Activated CD8-positive, alpha-beta memory T cell treated with anti-CD3 and anti-CD28 coated beads for 24 hours (primary cell): Measurements from ENCODE around the gene FAU.
"Not testable (repeated sequence)": the region's sequence is repeated elsewhere in the genome, so short reads cannot be mapped to it uniquely, and the experiment has no call there.

ENCODE experiments used
- DNase-seq: peaks from one replicate; pipeline ENCODE4 v3.0.0-alpha.2; 2020

The FAU gene

DNA sequence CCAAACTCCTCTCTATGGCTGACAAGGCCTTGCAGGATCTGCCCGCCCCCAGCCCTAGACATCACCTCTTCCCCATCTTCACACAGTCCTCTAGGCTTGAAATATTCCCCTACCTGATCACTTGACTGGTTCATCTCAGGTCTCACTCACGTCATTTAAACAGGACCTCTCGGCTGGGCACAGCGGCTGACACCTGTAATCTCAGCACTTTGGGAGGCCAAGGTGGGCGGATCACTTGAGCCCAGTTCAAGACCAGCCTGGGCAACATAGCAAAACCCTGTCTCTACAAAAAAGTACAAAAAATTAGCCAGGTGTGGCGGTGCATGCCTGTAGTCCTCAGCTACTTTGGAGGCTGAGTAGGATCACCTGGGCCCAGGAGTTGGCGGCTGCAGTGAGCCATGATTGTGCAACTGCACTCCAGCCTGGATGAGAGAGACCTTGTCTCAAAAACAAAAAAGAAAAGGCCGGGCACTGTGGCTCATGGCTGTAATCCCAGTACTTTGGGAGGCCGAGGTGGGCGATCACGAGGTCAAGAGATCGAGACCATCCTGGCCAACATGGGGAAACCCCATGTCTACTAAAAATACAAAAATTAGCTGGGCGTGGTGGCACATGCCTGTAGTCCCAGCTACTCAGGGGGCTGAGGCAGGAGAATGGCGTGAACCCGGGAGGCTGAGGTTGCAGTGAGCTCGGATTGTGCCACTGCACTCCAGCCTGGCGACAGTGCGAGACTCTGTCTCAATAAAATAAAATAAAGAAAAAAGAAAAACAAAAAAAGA is 2.9 kb downstream of the FAU start:
- DNase-seq = not testable (repeated sequence)

DNA sequence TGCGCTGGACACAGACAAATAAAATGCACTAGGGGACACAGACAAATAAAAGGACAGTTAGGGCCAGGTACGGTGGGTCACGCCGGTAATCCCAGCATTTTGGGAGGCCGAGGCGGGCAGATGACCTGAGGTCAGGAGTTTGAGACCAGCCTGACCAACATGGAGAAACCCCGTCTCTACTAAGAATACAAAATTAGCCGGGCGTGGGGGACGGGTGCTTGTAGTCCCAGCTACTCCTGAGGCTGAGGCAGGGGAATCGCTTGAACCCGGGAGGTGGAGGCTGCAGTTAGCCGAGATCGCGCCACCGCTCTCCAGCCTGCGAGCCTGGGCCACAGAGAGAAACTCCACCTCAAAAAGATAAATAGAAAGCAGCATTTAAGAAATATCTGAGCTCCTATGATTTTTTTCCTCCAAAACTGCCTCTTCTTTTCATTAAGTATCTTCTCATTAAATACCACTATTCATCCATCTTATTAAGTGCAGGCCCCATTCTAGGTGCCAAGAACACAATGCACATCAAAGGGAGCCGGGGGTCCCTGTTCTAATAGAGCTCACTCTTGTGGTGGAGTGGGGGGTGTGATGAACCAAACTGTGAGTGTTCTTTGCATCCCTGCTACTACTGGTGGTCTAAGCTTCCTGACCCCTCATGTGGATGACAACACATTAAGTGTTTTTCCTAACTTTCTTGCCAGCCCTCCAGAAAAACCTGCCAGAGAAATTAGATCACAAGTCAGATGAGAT is 3.7 kb downstream of the FAU start:
- no peak for DNase-seq

DNA sequence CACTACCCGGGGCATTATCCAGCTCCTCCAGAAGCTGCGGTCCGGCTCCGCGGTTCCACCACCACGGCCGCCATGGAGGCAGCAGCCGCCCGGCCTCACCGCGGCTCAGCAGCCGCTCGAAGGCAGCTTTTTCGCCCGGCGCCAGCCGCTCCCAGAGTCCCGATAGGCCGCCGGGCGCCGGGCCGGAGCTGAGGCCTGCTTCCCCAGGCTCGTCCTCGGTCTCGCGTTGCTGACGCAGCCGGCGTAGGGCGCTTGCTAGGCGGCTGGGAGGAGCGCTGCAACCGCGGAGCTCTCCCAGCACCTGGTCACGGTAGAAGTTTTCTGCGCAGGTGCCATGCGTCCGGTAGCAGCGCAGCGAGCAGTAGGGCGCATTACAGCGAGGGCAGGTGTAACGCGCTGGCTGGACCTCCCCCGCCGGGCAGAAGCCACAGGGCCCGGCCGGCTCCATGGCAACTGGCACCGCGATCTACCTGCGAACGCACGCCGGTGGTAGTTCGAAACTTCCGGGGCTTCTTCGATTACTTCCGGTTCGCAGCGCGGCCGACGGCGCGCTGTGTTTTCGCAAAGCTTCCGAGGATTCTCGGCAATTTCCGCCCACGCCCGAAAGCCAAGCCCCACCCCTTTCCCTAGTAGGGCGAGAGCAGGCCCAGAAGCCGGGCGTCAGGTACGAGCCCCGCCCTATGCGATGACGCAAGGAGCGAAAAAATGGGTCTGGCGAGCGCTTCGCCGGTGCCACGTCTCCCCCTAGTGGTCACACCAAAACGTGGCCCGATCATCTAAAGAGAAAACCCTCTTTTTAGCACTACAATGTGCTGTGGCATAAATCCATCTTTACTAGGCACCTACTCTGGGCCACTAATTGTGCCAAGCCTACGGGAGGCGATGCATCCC is 4.5 kb downstream of the FAU start, which contains the start of gene ZNHIT2:
Gene ZNHIT2 (minus strand): TSS at position 496 of the 891 bp plus-strand sequence. CDS start 48 bp downstream, at position 448.
- DNase-seq = peak; percentile 100

DNA sequence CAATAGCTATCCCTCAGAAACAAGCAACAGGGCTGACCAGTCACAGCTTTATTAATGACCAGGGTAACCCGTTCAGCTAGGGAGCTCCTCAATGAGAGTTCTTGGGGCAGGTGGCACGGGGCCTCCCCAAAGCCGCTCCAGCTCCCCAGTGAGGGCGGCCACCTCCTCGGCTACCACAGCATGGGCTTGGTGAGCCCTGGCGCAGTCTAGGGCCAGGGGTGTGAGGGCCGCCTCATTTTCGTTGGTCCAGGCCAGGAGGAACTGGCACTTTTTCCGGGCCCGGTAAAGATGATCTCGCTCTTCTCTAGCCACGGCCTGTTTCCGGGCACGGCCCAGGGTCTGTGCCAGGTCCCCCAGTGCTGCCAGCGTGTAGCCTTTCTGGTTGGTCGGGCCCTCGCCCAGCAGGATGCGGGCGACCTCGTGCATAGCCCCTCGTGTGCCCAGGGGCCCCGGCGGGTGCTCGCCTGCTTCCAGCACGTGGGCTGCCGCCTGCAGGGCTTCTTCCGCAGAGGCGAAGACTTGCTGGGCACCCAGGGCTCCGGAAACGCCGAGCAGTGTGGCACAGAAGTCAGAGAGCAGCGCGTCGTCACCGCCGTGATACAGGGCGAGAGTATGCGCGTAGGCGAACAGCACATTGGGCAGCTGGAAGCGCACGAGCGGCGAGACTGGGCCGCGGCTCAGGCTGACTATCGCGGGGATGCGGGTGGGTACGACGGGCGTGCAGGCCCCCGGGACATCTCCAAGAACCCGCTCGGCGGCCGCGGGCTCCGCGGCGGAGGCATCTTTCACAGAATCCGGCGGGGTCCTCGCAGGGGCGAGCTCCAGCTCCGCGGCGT is 5.3 kb downstream of the FAU start:
- peak; percentile 84 for DNase-seq

DNA sequence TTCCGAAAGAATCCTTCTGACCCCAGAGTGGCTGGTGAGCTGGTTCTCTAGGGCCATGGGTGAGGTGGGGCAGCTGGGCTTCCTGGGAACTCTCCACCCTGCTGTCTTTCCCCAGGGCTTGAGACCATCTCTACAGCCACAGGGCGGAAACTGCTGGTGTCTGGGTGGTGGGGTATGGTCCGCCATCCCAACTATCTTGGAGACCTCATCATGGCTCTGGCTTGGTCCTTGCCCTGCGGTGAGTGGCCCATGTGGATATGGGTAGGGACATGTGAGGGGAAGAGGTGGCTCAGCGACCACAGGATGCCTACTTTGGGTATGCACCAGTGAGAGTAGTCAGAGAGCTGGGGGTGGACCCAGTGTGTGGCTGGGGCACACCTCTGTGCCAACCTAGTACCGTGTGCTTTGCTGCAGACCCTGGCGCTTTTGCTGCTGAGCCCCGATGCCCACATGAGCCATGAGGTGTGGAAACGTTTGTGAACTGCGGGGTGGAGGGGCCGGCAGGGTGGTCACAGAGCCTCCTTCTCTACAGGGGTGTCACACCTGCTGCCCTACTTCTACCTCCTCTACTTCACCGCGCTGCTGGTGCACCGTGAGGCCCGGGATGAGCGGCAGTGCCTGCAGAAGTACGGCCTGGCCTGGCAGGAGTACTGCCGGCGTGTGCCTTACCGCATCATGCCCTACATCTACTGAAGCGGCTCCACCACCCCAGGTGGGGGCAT is 6.4 kb downstream of the FAU start:
- DNase-seq = no peak

DNA sequence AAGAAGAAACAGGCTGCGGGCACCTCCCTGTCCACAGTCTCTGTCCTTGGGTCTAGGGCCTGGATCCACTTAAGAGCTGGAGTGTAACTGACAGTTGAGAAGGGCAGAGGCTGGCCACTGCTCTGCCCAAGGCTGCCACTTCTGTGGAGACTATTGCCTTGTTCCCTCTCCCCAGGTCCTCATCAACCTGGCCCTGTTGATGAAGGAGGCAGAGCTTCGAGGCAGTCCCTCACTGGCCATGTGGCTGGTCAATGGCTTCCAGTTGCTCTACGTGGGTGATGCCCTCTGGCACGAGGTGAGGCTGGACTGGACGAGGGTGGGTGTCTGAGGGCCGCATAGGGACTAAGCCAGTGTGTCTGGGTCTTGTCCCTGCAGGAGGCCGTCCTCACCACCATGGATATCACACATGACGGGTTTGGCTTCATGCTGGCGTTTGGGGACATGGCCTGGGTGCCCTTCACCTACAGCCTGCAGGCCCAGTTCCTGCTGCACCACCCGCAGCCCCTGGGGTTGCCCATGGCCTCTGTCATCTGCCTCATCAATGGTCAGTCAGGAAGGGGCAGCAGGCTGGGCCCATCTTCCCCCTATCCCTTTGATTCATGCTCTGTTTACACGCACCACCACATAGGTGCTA is 7.3 kb downstream of the FAU start:
- DNase-seq = no peak

DNA sequence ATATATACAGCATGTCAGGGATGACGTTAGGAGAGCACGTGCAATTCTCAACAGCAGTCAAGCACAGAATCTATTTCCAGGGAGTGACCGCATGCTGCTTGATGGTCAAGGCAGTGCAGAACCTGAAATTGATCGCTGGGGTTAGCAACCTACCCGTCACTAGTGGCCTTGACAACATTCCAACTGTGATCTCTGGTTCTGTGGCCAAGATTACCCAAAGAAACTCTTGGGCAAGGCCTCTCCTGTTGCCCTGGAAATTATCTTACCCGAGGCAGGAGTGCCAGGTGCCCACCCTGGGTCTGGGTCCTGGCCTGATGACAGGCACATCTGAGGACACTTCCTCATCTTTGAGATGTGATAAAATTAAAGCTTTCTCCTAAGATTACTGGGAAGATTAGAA is 8.1 kb downstream of the FAU start:
- no peak for DNase-seq

DNA sequence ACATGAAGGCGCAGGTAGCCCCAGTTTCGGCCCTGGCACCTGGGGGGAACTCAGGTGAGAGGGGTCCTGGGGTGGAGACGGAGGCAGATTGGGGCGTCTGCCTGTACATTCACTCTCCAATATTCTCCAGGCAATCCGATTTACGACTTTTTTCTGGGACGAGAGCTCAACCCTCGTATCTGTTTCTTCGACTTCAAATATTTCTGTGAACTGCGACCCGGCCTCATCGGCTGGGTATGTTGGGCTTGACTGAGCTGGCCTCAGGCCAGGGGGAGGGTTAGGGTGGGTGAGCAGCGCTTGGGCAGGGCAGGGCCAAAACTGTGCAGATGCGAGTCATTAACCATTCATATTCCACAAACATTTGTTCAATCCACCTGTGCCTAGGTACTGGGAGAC is 8.6 kb downstream of the FAU start:
- no peak for DNase-seq

DNA sequence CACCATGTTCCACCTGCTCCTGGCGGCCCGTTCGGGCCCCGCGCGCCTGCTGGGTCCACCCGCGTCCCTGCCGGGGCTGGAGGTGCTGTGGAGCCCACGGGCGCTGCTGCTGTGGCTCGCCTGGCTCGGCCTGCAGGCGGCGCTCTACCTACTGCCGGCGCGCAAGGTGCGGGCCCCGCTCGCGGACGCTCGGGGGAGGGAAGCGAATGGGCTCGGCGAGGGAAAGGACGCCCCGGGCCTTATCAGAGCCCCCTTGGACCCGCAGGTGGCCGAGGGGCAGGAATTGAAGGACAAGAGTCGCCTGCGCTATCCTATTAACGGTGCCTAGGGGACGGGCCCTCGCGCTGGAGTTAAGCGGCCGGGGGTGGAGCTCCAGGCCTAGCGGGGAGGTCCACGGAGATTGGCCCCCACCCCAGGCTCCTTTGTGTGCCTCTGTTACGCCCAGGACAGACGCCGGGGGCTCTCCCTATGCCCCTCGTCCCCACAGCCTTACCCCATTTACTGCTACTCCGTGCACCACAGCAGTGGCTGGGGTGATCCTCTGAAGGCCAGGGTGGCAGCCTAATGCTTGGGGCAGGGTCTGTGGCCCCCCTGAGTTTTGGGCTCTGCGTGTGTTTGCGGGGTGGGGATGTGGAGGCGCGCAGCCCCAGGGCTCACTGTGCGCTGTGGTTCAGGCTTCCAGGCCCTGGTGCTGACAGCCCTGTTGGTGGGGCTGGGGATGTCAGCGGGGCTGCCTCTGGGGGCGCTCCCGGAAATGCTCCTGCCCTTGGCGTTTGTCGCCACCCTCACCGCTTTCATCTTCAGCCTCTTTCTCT is 9.2 kb downstream of the FAU start:
- peak; percentile 89 for DNase-seq

DNA sequence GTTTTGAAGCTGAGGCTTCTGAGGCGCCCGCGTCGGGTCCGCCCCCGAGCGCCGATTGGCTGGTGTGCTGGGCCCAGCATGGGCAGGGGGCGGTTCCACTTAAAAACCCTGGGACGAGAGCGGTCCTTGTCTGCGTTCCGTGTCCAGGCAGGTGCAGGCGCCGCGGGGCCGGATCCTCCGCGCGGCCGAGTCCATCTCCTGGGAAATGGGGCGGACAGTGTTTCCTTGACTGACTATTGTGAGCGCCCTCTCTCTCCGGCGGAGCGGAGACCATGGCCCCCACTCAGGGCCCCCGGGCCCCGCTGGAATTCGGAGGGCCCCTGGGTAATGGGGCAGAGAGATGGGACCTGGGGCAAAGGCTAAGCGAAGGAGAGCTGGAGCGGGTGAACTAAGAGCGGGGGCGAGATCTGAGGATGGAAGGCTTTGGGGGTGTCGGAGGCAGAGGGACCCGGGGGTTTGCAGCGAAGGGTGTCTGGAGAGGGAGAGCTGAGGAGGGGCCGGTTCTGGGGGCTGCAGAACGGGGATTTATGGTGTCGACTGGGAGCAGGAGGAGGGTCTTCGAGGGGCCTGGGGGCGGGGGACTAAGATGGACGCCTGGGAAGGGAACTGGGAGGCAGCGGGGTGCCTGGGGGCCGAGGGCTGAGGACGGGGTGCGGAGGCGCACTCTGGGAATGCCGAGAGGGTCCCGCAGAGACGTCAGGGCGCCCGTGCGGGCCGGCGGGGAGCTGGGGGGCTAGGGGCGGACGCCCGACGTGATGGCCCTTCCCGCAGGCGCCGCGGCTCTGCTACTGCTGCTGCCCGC is 10.0 kb downstream of the FAU start, which contains the start of gene TM7SF2:
Gene TM7SF2 (plus strand): TSS at position 129 of the 802 bp plus-strand sequence. CDS start 144 bp downstream, at position 273.
- DNase-seq = peak; percentile 95

DNA sequence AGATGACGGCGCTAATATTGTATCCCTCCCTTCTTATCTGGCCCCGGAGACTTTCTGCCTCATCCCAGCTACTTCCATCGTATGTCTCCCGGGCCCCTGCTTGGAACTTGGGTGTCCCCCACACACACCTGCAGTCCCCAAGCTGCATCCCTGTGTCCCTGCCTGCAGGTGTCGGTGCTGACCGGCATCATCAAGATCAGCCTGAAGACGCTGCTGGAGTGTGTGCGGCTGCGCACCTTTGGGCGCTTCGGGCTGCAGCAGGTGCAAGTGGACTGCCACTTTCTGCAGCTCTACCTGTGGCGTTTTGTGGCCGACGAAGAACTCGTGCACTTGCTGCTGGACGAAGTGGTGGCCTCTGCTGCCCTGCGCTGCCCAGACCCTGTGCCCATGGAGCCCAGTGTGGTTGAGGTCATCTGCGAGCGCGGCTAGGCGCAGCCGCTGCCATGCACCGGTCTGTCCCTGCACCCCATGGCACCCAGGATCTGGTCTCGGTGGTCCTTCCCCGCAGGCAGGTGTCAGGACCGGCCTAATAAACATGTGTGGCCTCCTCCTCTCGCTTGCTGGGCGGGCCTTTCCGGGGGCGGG is 10.7 kb downstream of the FAU start:
- no peak for DNase-seq

DNA sequence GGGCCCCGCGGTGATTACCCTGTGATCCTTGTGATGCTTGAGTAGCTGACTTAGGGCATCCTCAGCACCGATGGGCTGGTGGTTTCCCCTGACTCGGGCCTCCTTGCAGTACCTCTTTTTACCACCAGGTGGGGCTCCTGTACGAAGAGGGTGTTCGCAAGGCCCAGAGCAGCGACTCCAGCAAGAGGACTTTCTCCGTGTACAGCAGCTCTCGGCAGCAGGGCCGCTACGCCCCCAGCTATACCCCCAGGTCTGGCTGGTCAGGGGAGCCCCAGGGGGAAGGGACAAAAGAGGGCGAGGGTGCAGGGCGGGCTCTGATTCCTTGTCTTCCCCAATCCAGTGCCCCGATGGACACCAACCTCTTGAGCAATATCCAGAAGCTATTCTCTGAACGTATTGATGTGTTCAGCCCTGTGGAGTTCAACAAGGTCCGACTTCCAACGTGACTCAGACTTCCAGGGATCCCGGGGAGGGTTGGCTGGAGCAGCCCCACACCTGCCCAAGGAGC is 11.5 kb downstream of the FAU start:
- DNase-seq = peak; percentile 100

DNA sequence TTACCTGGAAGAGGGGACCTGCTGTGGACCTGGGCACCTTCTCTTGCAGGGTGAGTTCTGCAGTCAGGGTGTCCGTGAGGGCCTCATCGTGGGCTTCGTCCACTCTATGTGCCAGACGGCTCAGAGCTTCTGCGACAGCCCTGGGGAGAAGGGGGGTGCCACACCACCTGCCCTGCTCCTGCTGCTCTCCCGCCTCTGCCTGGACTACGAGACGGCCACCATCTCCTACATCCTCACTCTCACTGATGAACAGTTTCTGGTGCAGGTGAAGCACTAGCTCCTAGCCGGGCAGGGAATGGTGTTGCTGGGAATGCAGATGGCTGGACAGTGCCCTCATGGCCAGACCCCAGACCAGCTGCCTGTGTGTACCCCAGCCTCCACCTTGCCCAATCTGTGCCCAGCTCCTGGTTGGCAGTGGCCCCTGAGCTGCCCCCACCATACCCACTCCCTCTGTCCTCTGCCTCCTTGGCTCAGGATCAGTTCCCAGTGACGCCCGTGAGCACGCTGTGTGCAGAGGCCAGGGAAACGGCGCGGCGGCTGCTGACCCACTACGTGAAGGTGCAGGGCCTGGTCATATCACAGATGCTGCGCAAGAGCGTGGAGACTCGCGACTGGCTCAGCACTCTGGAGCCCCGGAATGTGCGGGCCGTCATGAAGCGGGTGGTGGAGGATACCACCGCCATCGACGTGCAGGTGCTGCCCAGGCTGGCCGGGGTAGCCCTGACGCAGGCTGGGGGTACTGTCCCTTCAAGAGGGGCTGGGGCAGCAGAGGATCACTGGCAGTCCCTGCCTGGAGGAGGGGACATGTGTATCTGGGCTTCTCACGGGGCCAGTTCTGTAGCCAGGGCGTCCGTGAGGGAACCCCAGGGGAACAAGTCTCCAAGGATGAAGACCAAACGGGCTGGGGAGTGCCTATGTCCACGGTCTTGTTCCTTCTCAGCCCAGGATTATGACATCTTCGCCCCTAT is 12.4 kb downstream of the FAU start:
- no peak for DNase-seq

DNA sequence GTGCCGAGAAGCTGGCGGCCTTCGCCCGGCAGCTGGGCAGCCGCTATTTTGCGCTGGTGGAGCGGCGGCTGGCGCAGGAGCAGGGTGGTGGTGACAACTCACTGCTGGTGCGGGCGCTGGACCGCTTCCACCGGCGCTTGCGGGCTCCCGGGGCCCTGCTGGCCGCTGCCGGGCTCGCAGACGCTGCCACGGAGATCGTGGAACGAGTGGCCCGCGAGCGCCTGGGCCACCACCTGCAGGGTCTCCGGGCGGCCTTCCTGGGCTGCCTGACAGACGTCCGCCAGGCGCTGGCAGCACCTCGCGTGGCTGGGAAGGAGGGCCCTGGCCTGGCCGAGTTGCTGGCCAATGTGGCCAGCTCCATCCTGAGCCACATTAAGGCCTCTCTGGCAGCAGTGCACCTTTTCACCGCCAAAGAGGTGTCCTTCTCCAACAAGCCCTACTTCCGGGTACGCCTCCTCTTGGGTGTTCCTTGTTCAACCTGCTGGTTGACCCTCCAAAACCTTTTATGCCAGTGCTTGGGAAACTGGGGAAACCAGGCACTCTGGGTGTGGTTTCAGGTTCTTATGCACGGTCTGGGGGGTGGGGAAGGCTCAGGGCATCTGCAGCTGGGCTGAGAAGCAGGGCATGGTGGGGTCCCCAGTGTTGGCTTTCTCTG is 13.3 kb downstream of the FAU start:
- DNase-seq = no peak

DNA sequence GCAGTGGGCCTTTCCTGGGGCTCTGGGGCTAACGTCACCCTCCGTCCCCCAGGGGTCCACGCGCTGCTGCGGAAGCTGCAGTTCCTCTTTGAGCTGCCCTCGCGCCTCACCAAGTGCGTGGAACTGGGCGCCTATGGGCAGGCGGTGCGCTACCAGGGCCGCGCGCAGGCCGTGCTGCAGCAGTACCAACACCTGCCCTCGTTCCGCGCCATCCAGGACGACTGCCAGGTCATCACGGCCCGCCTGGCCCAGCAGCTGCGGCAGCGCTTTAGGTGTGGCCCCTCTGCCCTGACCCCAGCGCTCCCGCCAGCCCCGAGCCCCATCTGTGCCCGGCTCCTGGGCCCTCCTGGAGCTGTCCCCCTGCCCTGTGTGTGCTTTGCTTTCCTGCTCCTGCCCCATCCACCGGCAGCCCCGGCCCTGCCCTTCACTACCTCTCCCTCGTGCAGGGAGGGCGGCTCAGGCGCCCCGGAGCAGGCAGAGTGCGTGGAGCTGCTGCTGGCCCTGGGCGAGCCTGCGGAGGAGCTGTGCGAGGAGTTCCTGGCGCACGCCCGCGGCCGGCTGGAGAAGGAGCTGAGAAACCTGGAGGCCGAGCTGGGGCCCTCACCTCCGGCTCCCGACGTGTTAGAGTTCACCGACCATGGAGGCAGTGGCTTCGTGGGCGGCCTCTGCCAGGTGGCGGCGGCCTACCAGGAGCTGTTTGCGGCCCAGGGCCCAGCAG is 14.0 kb downstream of the FAU start:
- no peak for DNase-seq

DNA sequence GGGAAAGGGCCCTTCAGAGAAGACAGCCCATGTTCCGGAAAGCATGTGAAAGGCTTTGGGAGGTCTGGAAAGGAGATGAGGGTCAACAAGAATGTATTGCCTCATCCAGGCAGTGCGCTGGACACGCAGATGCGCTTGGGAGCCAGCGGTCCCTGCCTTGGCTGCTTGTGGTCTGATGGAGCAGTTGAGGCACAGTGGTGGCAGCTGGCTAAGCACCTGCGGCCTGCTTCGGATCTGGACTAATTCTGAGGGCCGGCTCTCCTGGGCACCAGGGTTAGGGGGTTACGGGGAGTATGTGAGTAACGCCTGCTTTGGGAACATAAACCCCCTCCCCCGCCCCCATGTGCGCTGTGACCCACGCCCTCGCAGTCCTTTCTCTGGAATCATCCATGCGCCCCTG is 14.9 kb downstream of the FAU start:
- DNase-seq = no peak
